ENCODE data around the gene GBF1.
"Not testable (repeated sequence)": the region's sequence is repeated elsewhere in the genome, so short reads cannot be mapped to it uniquely, and the experiment has no call there.

GBF1 gene, protein sequence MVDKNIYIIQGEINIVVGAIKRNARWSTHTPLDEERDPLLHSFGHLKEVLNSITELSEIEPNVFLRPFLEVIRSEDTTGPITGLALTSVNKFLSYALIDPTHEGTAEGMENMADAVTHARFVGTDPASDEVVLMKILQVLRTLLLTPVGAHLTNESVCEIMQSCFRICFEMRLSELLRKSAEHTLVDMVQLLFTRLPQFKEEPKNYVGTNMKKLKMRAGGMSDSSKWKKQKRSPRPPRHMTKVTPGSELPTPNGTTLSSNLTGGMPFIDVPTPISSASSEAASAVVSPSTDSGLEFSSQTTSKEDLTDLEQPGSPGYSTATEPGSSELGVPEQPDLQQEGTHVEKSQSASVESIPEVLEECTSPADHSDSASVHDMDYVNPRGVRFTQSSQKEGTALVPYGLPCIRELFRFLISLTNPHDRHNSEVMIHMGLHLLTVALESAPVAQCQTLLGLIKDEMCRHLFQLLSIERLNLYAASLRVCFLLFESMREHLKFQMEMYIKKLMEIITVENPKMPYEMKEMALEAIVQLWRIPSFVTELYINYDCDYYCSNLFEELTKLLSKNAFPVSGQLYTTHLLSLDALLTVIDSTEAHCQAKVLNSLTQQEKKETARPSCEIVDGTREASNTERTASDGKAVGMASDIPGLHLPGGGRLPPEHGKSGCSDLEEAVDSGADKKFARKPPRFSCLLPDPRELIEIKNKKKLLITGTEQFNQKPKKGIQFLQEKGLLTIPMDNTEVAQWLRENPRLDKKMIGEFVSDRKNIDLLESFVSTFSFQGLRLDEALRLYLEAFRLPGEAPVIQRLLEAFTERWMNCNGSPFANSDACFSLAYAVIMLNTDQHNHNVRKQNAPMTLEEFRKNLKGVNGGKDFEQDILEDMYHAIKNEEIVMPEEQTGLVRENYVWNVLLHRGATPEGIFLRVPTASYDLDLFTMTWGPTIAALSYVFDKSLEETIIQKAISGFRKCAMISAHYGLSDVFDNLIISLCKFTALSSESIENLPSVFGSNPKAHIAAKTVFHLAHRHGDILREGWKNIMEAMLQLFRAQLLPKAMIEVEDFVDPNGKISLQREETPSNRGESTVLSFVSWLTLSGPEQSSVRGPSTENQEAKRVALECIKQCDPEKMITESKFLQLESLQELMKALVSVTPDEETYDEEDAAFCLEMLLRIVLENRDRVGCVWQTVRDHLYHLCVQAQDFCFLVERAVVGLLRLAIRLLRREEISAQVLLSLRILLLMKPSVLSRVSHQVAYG (N-terminal part only)

DNA sequence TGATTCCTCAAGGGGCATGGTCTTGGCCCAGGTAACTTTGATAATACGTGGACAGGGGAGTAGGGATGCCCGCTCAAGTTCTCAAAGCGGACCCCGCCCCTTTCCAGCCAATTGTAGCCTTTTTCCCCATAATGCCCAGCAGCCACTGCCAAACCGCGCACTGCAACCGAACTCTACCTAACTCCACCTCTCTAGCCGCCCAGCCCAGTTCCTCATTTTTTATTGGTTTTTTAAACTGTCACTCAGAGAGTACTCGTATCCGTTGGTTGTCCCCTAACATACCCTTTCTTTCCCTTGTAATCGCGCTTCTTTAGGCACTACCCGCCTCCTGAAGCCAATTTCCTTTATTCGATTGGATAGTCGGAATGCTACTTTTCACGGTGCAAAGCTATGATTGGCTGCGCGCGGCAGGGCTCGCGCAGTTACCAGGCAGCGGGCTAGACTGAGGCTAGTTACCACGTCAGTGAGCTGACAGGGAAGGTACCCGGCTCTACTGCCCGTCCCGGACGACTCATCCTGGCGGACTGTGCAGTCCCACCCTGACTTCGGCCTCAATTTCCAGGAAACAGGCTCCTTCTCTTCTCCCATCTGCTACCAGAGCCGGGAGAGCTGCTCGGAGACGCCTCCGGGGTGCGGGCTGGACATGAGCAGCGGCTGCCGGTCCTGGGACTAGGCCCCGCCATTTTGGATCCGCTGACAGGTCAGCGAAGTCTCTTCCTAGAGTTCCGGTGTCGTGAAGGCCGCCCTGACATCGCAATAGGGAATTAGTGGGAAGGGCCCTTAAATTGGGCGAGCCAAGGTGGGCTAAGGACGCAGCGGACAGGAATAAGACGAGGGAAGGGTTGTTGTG, at the start of gene GBF1:
Gene GBF1 (plus strand): TSS at position 451 of the 850 bp plus-strand sequence. CDS start 13,407 bp downstream, outside the sequence.
- in situ Hi-C loops (cut with MboI; ENCODE audit: low sequenced_read_pairs), result loop anchor here (25.0 kb wide), 1 partner anchor 242 kb away; no protein-coding TSS in a partner anchor

DNA sequence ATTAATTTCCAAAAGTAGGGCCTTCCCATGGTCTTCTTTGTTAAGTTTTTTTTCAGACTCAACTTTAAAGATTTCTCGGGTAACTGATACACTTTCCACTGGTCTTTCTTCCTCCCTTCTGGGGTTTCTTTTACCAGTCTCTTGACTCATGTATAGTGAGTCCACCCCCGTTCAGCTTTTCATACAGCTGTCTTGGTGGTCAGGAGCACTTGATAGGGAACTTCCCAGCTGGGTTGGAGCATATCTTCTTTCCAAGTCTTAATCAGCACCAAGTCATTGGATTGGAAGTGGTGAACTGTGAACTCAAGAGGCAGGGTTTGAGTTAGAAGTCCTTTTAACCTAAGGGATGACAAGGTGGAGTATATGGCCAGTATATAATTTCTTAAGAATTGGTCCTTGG, 48.4 kb upstream of the GBF1 start:
- in situ Hi-C loops (cut with MboI; ENCODE audit: low sequenced_read_pairs), result no loop called here

DNA sequence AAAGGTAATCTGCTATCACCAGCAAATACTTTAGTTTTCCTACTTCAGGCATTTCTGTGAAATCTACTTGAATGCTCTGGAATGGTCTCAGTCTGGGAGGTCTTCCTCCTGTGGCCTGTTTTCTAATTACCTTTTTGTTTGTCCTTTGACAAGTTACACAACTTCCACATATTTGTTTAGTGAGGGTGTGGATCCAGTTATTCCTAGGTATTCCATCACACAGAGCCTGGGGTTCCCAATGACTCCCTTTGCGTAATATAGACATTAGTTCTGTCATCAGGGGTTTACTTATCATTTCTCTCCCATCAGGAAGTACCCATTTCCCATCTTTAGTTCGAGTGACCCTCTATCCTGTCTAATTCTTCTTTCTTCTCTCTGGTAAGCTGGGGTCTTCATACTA, 47.3 kb upstream of the GBF1 start:
- in situ Hi-C loops (cut with MboI; ENCODE audit: low sequenced_read_pairs), result no loop called here

DNA sequence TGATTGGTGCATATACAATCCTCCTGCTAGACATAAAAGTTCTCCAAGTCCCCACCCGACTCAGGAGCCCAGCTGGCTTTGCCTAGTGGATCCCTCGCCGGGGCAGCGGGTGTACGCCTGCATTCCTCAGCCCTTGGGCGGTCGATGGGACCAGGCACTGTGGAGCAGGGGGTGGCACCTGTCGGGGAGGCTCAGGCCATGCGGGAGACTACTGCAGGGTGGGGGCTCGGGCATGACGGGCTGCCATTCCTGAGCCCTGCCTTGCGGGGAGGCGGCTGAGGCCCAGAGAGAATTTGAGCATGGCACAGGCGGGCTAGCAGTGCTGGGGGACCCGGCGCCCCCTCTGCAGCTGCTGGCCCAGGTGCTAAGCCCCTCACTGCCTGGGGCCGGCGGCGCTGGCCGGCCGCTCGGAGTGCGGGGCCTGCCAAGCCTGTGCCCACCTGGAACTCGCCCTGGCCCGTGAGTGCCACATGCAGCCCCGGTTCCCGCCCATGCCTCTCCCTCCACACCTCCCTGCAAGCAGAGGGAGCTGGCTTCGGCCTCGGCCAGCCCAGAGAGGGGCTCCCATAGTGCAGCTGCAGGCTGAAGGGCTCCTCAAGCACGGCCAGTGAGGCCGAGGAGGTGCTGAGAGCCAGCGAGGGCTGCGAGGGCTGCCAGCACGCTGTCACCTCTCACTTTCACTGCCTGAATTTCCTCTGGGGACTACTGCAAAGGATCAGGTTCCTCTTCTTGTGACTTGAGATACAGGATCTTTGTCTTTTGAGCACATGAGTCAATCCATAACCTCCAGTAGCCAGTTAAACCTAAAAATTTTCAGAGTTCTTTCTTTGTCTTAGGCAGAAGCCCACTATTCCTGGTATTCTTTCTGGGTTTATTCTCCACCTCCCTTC, 44.3 kb upstream of the GBF1 start:
- in situ Hi-C loops (cut with MboI; ENCODE audit: low sequenced_read_pairs), result no loop called here

DNA sequence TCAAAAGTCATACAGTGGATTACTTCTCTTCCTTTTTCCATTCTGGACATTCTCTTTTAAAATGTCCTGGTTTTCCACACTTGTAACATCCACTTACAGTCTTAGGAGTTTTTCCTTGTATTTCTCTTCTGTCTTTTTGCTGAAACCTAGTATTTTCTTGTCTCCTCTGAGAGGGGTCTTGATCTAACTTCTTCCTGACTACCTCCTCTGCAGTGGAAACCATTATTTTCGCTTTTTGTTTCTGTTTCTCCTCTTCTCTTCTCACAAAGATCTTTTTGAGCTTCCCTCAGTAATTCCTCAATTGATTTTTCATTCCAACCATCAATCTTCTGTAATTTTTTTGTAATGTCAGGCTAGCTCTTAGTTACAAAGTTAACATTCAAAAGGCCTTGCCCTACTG, 42.9 kb upstream of the GBF1 start:
- in situ Hi-C loops (cut with MboI; ENCODE audit: low sequenced_read_pairs), result no loop called here

DNA sequence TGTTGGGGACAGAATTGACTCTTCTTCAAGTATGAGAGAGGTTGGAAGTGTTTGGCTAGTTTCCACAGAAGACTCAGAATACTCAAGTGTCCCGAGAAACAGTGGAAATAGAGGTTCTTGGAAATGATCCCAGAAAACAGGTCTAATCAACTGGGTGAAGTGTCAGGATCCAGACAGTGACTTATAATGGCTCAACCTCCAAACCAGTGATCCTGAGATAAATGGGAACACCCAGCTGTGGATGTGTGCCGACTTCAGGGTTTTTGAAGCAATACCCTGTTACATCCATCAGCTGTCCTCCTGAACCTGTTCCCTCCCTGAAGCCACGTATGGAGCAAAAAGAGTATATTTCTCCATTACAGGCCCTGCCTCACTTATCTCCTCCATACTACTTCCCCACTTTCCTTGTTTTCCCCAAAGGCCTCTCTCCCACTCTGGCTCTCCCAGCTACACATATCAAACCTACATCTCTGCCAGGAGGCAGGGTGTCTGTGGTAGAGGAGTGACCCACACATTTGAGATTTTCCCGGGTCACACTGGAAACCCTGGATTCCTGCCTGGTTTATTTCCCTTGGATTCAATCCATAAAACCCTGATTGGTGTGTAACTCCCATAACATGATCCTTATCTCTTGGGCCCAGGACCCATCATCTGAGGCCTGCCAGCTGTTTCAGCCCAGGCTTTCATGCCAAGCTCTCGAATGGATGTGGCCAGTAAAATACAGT, 36.9 kb upstream of the GBF1 start:
- in situ Hi-C loops (cut with MboI; ENCODE audit: low sequenced_read_pairs), result no loop called here

DNA sequence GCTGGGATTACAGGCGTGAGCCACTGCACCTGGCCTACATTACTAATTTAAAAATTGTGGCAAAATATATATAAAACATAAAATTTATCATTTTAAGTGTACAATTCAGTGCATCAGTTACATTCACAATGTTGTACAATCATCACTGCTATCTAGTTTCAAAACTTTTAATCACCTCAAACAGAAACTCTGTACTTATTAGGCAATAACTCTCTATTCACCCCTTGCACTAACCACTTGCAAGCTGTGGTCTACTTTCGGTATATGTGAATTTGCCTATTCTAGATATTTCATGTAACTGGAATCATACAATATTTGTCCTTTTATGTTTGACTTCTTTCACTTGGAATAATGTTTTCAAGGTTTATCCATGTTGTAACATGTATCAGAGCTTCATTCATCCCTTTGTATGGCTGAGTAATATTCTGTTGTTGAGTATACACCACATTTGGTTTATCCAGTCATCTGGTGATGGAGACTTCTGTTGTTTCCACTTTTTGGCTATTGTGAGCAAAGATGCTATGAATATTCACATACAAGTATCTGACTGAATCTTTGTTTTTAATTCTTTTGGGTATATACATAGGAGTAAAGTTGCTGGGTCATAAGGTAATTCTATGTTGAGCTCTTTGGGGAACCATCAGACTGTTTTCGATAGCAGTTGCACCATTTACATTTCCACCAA, 33.6 kb upstream of the GBF1 start:
- in situ Hi-C loops (cut with MboI; ENCODE audit: low sequenced_read_pairs), result no loop called here

DNA sequence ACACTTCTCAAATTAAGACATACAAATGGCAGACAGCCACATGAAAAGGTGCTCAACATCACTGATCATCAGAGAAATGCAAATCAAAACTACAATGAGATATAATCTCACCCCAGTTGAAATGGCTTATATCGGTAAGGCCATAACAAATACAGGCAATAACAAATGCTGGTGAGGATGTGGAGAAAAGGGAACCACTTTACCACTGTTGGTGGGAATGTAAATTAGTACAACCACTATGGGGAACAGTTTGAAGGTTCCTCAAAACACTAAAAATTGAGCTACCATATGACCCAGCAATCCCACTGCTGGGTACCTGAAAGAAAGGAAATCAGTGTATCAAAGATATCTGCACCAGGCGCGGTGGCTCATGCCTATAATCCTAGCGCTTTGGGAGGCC, 31.7 kb upstream of the GBF1 start:
- in situ Hi-C loops (cut with MboI; ENCODE audit: low sequenced_read_pairs), result not testable (repeated sequence)

DNA sequence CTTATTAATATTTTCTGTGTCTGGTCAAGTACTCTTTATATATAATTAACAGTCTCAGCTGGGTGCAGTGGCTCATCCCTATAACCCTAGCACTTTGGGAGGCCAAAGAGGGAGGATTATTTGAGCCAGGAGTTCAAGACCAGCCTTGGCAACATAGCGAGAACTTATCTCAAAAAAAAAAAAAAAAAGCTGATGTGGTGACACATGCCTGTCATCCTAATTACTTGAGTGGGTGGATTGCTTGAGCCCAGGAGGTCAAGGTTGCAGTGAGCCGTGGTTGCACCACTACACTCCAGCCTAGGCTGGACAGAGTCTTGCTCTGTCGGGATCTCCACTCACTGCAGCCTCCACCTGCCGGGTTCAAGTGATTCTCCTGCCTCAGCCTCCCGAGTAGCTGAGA, 26.0 kb upstream of the GBF1 start:
- in situ Hi-C loops (cut with MboI; ENCODE audit: low sequenced_read_pairs), result no loop called here

DNA sequence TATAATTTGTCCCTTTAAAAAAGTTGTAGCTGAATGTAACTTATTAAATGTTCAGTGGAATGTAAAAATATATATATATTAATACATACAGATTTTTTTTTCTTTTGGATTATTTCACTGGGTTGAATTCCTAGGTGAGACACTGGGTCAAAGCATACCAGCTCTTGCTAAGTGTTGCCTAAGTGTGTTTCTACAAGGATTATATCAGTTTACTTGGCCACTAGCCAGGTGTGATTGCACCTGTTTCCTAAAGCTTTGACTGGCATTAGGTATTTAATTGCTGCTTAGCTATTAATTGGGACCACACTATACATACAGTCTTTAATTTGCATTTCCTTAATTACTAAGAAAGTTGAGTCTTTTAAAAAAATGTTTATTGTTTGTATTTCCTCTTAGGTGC, 24.7 kb upstream of the GBF1 start:
- in situ Hi-C loops (cut with MboI; ENCODE audit: low sequenced_read_pairs), result loop anchor here (10.0 kb wide), 1 partner anchor 134 kb away; no protein-coding TSS in a partner anchor

DNA sequence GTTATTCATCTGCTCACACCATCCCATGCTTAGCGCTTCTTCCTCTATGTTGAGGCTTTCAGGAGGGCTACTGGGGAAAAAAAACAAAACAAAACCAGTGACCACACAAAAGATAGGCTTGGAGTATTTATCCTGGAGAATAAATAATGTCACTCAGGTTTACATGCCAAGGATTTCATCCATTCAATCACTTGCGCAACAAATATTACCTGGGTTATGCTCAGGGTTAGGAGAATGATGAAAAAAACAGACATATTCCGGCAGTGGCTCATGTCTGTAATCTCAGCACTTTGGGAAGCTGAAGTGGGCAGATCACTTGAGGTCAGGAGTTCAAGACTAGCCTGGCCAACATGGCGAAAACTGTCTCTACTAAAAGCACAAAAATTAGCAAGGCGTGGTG, 22.5 kb upstream of the GBF1 start:
- in situ Hi-C loops (cut with MboI; ENCODE audit: low sequenced_read_pairs), result loop anchor here (10.0 kb wide), 1 partner anchor 132 kb away; no protein-coding TSS in a partner anchor

DNA sequence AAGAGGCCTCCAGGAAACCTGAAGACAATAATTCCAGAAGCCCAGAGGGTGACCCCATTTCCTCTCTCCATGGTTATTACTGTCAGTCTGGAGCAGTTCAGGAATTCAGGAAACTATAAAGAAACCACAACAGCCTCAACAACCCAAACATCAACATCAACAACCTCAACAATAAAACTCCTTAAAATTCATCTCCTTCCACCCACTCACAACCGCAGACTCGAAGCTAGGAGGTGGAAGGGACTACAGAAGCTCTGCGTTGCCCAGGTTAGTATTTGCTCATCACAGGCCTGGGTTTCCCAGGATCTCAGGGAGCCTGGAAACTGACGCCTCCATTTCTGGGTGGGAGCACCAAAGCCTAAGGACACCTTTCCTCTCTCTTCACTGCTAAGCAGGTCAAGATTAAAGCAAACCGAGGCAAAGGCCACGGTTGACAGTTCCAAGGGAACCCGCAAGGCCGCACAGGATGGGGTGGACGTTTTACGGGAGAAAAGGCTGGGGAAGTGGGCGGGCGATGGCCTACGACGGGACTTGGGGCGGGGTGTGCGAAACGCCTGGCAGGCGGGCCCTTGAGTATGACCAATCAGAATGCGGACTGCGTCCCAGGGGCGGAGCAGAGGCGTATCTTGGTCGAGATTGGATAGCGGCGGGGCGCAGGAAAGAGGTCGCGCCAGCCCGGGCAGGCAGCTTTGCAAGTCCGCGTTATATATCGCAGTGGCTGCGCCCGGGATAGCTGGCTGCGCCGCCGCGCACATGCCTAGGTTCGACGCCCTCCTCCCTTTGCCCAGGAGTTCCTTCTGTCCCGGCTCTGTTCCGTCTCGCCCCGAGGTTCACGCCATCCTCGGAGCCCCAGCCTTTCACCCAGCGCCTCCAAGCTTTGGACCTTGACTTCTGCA, 19.4 kb upstream of the GBF1 start, which contains the start of gene ELOVL3:
Gene ELOVL3 (plus strand): TSS at position 654 of the 896 bp plus-strand sequence. CDS start 250 bp downstream, outside the sequence.
- in situ Hi-C loops (cut with MboI; ENCODE audit: low sequenced_read_pairs), result loop anchor here (10.0 to 25.0 kb wide), 2 partner anchors 129 to 261 kb away; no protein-coding TSS in a partner anchor

DNA sequence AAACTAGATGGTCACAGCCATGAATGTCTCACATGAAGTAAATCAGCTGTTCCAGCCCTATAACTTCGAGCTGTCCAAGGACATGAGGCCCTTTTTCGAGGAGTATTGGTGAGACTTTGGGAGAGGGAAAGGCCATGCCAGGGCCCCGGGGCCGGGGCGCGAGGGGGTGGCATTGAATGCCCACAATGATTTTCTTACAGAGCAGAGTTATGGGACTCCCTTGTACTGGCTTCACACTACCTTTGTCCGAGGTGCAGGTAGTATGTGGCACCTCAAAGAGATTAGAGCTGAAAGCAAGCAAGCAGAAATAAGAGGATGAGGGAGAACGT, 18.8 kb upstream of the GBF1 start:
- in situ Hi-C loops (cut with MboI; ENCODE audit: low sequenced_read_pairs), result loop anchor here (10.0 to 25.0 kb wide), 2 partner anchors 128 to 261 kb away; no protein-coding TSS in a partner anchor

DNA sequence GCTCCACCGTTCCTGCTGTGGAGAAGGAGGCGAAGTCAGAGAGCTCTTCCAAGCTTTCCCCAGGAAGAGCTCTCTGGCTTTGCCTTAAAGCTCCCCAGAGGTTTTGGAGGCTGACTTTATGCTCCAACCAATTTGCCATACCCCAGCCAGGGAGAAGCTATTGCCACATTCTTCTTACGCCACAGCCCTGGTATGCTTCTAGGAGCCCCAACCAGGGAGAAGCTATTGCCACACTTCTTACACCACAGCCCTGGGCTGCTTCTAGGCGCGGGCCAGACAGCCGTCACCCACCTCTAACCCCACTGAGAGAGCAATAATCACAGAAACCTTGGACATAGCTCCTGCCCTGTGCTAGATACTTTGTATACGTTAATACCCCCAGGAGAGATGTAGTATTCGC, 18.3 kb upstream of the GBF1 start:
- in situ Hi-C loops (cut with MboI; ENCODE audit: low sequenced_read_pairs), result loop anchor here (10.0 to 25.0 kb wide), 2 partner anchors 128 to 260 kb away; no protein-coding TSS in a partner anchor

DNA sequence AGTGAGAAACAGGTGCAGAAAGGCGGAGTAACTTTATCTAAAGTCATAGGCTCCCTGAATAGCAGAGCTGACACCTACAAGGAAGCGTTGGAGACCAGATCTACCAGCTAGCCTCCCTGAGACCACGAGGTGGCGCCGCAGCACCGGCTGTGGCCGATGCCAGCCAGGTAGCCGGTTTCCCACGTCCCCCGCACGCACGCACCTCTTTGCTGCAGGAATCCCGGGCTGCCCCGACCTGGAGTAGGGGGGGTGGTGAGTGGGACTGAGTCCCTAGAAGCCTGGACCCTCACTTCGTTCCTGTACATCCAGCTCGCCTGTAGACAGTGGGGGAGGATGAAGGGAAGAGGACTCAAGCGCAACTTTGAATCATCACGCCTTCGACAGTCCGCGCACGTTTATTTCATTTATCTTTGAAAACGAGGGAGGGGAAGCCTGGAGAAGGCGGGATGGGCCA, 15.5 kb upstream of the GBF1 start:
- in situ Hi-C loops (cut with MboI; ENCODE audit: low sequenced_read_pairs), result loop anchor here (10.0 to 25.0 kb wide), 2 partner anchors 125 to 257 kb away; no protein-coding TSS in a partner anchor

DNA sequence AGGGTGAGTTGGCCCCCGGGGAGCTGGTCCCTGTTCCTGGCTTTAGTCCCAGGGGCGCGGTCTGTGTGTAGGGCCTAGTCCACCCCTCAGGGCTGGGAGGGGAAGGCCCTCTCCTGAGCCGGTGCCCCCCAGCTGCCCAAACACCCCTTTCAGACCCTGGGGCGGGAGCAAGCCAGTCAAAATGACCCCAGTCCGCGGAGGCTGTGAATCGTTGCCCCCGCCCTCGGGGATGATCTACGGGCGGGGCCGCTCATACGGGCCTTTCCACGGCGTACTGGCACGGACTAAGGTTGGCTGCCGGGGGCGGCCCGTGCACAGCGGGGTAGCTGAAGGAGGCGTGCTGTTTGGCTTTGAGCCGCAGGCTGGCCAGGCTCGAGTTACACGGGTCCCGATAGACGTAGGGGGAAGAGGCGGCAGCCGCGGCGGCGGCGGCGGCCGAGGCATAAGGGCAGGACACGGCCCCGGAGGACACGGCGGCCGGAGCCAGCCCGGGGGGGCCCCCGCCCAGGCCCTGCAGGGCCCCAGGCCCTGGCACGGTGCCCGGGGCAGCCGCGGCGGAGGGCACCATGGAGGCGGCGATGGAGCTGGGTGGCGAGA, 15.0 kb upstream of the GBF1 start:
- in situ Hi-C loops (cut with MboI; ENCODE audit: low sequenced_read_pairs), result loop anchor here (25.0 kb wide), 1 partner anchor 257 kb away; no protein-coding TSS in a partner anchor

Measured in HL-60/S4 treated with phorbol 12-myristate 13-acetate at 8.2 ng/mL for 4 days and 3 days (cell line).